NCI-H146 treated with DMSO at 0.1 percent for 48 hours (cell line): ENCODE results near the gene TAOK3.

Experiments used
- DNase-seq: peaks from one replicate; lab custom pipeline; 2025; ENCODE audit not compliant: unreplicated experiment; lab: John Stamatoyannopoulos, UW

Gene TAOK3

DNA sequence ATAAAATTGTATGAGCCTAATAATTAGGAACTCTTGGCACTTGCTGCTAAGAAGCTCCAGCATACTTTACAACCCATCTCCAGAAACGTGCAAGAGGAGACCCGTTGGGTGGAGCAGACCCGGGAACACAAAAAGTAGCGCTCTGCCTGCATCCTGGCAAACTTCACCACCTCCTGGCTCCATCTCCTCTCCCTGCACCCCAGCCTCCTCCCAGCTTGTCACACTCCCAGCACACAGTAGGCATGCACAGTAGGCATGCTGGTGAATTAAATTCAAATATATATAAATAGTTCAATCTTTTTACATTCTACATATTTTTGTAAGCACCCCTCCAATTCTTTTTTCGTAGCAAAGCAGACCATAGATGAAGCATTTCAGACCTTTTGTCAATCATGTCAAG lies 270.1 kb downstream of the TAOK3 start:
- no peak for DNase-seq

DNA sequence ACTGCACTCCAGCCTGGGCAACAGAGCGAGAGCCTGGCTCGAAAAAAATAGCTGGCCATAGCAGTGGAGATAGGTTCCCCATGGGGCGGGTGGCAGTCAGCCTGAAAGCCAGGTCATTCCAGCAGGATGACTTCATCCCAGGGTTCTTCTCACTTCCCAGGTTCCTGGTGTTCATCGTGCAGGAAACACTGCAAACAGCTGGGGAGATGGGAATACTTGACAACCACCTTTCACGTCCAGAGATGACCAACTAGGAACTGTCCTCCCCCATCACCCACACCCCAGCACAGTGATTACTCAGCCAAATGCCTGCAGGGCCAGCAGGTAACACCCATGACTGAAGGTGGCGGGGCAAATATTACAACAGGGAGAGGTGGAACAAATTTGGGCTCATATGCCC lies 270.6 kb downstream of the TAOK3 start:
- no peak for DNase-seq

DNA sequence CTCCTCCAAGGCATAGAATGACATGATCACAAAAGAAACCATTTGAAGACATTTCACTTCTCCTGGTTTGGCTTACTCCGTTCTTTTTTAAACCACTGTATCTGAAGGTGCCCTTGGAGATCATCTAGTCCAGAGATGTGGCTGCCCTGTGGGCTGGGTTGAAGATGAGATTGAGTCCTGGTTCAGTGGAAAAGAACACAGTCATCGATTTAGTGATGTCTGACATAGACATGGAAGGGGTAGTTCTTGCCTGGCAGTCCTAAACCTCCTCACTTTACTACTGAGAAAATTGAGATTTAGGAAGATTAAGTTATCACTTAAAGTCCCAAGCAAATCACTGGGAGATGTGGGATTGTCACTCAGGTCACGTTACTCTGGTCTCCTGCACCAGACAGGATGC lies 271.7 kb downstream of the TAOK3 start:
- DNase-seq: no peak
